ENCODE measurements around the gene DDI2.
"Not testable (repeated sequence)": the region's sequence is repeated elsewhere in the genome, so short reads cannot be mapped to it uniquely, and the experiment has no call there.

- not testable (repeated sequence) for TF ChIP-seq EZH2, CTCF, EZH2phosphoT487 (IDR thresholded peaks at IDR 0.05)
Observed at GRCh38 chr1:15604400-15604799, 12.9 kb upstream of the DDI2 start.
